AG08396 (cell line): Measurements from ENCODE around the gene TNS4.
"Not testable (repeated sequence)": the region's sequence is repeated elsewhere in the genome, so short reads cannot be mapped to it uniquely, and the experiment has no call there.

Experiments
- DNase-seq: peaks from one replicate; pipeline ENCODE4 v3.0.0; 2012; ENCODE audit warnings: low spot score, mixed read lengths

TNS4 gene, protein sequence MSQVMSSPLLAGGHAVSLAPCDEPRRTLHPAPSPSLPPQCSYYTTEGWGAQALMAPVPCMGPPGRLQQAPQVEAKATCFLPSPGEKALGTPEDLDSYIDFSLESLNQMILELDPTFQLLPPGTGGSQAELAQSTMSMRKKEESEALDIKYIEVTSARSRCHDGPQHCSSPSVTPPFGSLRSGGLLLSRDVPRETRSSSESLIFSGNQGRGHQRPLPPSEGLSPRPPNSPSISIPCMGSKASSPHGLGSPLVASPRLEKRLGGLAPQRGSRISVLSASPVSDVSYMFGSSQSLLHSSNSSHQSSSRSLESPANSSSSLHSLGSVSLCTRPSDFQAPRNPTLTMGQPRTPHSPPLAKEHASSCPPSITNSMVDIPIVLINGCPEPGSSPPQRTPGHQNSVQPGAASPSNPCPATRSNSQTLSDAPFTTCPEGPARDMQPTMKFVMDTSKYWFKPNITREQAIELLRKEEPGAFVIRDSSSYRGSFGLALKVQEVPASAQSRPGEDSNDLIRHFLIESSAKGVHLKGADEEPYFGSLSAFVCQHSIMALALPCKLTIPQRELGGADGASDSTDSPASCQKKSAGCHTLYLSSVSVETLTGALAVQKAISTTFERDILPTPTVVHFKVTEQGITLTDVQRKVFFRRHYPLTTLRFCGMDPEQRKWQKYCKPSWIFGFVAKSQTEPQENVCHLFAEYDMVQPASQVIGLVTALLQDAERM

DNA sequence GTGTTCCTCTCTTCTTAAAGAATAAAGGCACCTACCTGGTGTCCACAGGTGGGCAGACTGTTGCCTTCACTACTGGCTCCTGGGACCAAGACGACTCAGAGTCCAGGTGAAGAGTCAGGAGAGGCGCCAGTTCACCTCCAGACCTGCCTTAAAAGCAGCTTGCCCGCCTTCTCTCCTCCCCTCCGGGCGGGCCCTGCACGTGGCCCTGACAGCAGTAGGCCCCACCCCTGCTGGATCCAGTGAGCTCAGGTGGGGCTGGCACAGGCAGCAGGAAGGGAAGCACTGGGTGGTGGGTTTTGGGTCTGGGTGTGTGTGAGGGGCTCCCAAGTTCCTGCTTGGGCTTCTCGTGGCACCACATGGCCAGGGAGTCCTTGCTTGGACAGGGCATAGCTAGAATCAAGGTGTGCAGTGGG is at the start of gene TNS4:
TNS4 (minus strand) TSS at position 125 of the 413 bp plus-strand sequence. CDS start 5,198 bp downstream, outside the sequence.
- DNase-seq: no peak

DNA sequence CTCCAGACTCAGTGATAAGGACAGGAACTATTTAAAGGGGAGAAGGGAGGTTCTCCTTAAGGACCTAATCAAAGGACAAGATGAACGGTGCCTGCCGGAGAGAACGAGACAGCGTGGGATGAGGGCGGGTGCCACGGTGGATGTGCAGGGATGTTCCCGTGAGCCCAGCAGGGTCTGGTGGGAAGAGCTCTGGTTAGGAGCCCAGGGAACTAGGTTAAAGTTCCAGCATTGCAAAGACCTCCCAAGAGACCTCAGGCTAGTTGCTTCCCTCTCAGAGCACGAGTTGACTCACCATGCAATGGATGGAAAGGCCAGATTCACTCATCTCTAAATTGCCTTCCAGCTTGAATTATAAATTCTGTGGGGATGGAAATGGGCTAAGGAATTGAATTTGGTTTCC is 49.2 kb upstream of the TNS4 start:
- DNase-seq: no peak

DNA sequence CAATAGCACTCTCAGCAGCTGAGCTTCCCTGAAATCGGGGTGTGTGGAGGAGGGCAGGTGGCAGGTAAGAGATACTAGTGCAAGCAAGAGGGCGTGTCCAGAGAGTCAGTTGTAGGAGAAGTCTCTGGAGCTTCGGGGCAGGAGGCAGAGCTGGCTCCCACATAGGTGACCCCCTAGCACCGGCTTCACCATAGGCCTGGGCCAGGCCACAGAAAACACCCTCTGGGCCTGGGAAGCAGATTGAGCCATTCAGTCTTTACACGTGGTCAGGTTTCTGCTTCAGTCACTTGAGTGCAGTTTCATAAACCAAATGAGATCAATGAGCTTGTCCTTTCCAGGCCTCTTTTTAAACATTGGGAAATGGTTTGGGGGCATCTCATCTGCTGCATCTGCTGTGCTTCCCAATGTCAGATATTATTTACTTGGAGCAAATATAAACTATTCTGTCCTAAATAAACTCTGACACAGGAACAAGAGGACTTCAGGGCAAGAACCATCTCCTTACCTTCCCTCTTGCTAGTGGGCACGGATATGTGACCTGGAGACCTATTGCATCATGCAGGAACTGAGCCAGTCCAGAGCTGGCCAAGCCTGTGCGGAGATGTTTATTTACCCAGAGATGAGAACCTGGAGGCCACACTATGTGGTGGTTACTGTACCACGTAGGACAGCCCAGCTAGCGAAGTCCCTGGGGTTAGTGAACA is 47.7 kb upstream of the TNS4 start:
- peak; percentile 57 for DNase-seq

DNA sequence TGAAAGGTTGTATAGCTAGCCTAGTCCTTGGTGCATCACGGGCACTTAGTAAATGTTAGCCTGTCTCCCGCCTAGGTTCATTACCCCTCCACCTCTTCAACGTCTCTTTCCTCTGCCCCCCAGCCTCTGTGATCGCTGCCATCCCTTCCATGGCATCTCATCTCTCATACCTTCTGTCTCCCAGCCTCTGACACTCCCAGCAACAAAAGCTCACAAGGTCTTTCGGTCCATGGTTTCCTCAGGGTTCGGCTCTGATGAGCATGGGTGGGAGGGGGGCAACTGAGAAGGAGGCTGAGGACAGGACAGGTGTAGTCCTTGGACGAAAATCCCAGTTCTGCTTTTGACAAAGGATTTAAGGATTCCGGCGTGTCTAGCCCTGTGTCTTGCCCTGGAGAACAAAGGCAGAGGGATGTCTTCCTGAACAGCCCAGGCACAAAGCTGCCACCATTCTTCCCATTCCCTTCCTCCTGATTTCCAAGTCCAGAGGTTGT is 47.1 kb upstream of the TNS4 start:
- DNase-seq: no peak

DNA sequence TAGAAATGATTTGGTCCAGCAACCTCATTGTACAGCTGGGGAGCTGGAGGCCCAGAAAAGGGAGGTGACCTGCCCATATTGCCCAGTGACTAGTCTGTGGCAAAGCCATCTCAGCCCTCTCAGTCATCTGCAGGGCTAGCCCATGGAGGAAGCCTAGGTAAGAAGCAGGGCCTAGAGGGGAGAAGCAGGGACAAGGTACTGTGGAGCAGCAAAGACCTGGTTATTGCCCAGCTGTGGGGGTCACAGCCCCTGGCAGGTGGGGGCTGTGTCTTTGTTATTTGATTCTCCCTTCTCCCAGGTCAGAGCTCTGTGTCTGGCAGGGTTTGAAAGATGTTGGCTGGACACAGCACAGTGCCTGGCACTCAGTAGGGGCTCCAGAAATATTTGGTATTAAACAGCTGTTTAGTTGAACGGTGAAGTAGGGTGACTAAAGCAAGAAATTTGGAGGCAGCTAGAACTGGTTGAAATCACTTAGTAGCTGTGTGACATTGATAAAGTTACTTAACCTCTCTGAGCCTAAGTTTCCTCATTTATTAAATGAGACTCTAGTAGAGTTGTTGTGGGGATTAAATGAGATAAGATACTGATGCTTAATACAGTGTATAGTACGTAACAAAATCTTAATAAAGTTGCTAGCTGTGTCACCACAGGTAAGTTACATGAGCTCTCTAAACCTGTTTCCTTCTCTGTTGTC is 46.5 kb upstream of the TNS4 start:
- DNase-seq: no peak

DNA sequence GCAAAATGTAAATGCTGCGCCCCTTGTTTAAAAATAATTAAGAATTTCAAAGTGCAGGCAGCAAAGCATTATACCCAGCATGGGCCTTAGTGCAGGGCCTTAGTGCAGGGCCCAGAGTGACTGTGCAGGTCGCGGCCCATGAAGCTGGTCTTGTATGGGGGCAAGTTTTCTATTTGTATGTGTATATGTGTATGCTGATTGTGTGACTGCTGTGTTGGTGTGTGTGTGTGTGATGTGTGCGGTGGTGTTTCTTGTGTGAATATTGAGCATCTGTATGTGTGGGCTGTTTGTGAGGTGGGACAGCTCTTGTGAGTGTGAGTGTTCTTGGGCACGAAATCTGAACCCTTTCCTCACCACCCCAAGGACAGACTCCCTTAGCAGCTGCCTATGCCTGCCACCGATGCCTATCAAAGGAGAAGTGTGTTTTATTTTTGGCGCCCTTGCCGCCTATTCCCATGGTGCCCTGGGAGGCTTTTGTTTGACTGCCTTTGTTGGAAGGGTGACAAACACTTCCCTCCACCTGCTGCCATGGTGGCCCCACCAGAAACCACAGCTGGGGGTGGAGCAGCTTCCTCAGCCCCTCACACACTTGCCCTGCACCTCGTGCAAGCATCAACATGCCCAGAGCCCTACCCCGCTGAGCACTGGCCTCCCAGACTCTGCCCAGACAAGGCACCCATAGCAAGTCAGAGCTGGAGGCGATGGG is 45.8 kb upstream of the TNS4 start:
- DNase-seq: no peak

DNA sequence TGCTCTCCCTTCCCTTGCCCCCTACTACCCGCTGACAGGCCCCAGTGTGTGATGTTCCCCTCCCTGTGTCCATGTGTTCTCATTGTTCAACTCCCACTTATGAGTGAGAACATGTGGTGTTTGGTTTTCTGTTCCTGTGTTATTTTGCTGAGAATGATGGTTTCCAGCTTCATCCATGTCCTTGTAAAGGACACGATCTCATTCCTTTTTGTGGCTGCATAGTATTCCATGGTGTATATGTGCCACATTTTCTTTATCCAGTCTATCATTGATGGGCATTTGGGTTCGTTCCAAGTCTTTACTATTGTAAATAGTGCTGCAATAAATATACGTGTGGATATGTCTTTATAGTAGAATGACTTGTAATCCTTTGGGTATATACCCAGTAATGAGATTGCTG is 45.1 kb upstream of the TNS4 start:
- not testable (repeated sequence) for DNase-seq

DNA sequence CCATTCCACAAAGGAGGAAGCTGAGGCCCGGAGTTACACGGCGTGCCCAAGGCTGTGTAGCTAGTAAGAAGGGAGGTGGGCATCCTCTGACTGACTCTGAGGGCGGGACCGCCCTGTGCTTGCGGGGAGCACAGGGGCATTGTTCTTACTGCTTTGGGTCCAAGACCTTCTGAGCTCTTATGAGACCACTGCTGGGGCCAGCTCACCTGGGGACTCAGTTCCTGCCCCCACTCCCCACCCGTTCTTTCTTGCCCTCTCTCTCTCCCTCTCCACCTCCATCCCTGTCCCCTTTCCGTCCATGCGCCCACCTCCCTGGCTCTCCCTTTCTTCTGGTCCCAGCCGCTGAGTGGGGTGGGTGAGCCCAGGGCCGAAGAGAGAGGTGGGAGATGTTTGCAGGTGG is 44.2 kb upstream of the TNS4 start:
- DNase-seq: no peak

DNA sequence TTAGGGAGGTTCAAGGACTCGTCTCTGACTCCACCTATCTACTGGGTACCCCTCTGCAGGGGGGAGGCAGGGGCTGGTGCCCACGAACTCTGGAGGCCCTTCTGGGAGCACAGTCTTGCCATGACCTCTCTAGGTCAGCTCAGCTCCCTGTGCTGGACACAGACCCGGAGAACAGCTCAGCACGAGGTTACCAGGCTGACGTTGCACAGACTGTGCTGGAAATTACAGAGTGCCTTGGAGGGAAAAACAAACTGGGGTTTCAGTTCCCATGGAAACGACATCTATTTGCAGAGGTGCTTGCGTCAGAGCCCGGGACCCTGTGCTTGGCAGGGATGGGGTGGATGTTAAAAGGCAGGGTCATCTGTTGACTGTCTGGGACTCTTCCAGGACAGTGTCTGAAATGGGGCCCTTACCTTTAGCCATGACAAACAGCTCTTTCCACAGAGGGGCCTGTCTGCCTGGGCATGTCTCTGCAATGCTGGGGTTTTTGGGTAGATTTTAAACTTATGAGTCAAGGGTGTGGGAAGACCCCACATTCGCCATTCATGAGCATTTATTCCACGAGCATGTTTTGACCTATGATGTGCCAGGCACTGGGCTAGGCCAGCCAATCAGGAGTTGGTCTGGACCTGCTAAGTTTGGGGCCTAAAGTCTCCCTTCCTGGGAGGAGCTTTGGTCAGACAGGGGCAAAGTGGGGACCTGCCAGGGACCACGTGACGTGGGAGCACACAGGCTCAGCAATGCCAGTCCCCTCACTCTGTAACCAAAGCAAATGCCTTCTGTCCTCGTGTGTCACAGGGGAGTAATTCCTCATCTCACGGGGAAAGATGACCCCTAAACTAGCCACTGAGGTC is 41.4 kb upstream of the TNS4 start:
- peak; percentile 81 for DNase-seq

DNA sequence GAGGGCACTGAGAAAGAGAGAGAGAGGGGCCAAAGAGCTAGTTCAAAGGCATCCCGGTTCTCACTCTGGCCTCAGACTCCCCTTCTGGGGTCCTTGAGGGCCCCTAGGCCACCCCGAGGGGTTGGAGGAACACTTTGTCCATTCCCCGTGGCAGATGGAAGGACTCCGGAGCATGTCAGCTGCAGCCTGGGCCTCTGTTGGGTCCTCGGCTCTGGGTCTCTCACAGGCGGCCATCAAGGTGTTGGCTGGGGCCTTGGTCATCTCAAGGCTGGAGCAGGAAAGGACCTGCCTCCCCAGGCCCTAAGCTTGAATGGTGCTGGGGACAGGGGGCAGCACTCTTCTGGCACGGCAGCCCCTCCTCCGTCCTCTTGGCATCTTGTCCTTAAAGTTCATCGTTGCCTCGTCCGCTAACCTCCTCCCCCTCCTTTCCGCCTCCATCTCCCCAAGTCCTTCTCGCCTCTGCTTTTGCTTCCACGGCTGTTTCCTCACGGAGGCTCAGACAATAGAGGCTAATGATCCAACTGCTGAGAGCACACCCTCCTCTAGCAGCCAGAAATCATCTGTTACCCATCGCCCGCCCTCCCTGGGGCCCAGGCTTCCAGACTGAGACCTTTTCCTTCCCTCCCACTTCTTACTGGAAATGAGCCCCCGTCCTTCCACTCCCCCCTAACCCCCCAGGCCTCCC is 40.6 kb upstream of the TNS4 start:
- DNase-seq: no peak

DNA sequence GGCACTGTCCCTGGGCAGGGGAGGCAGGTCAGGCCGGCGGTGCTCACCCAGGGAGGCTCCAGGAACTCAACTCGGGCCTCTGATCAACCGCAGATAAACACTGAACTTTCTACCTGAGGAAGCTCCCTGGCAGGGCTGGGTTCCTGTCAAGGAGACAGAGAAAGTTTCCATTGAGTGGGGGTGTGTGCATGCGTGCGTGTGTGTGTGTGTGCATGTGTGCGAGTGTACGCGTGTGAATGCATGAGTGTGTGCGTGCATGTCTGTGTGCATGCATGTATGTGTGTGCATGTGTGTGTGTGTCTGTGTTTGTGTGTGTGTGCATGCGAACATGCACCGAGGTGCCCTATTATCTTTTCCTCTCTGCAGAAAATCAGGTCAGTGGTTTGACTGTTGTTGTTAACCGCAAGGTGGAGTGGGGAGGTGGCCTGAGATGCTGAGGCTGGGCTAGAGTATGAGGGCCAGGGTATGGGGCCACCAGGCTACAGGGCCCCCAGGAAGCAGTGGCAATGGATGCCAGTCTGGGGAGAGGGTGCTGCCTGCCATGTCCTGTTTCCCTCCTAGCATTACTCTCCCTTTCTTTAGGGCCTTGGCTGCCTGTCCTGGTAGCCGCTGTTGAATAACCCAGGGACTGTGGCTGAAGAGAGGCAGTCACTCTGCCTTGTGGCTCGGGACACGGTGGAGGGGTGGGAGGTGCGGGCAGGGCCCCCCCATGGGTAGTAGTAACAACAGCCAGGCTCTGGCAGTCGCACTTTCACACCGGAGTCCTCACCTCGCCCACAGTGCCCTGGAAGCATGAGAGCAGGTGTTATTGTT is 39.8 kb upstream of the TNS4 start:
- no peak for DNase-seq

DNA sequence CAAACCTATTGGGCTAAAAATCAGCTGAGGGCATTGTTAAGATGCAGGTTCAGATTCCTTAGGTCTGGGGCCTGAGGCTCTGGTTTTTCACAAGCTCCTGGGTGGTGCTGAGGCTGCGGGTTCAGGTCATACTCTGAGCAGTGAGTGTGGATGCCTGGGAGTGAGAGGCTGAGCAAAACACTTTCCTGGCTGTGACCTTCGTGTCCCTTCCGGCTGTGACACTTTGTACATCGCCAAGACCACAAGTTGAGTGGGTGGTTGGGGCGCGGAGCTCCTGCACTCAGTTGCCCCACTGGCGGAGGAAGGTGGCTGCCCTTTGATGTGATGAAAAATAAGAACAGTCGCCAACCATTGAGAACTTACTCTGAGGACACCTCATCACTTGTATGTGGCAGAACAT is 39.0 kb upstream of the TNS4 start:
- no peak for DNase-seq

DNA sequence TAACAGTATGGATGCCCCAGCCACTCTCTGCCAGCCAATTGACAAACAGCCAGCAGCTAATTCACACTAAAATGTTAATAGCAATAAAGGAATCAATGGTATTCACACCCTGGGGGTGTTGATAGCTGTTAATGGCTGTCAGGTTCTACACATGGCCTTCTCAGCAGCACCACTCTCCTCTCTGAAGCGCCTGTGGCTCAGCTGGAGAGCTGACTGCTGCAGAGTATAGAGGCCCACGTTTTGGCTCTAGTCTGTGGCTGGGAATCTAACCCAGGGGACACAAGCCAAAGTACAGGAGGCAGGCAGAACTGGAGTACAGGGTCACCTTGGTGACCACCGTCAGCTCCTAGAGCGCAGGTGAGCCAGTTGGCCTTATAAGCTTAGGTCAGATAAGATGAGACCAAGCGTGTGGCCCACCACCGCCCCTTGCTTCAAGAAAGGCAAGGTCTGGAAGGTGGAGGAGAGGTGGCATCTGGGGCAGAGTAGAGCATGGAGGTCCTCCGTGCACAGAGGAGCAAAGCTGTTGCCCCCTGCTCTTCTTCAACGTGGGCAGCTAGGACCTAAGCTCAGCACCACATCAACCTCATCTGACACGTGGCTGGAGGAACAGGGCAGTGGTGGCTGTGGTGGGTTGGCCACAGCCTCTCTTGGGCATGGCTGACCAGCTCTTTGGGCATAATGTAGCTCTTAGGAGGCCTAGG is 38.4 kb upstream of the TNS4 start:
- no peak for DNase-seq

DNA sequence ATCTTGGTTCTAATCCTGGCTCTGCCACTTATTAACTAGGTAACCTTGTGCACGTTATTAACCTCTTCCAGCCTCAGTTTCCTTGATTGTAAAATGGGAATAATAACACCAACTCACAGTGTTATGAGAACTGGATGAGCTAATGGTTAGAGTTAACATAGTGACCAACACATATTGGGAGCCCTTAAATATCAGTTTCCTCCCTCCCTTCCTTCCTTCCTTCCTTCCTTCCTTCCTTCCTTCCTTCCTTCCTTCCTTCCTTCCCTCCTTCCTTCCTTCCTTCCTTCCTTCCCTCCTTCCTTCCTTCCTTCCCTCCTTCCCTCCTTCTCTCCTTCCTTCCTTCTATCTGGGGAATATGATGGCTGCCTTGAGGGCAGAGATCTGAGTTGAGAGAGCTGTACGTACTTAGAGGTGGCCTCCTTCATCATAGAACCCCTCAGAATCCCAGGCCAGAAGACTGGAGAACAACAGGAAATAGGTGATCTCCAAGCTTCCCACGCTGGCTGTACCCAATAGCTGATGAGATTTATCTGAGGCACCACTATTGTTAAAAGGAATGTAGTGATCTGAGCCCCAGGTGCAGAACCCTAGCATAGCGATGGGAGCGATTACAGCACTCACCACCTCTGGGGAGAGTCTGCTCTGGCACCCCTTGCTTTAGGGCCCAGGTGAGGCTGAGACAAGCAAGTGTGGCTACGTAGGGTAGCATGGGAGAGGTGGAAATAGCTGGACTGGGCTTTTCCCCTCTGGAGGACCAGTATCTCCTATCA is 37.7 kb upstream of the TNS4 start:
- no peak for DNase-seq

DNA sequence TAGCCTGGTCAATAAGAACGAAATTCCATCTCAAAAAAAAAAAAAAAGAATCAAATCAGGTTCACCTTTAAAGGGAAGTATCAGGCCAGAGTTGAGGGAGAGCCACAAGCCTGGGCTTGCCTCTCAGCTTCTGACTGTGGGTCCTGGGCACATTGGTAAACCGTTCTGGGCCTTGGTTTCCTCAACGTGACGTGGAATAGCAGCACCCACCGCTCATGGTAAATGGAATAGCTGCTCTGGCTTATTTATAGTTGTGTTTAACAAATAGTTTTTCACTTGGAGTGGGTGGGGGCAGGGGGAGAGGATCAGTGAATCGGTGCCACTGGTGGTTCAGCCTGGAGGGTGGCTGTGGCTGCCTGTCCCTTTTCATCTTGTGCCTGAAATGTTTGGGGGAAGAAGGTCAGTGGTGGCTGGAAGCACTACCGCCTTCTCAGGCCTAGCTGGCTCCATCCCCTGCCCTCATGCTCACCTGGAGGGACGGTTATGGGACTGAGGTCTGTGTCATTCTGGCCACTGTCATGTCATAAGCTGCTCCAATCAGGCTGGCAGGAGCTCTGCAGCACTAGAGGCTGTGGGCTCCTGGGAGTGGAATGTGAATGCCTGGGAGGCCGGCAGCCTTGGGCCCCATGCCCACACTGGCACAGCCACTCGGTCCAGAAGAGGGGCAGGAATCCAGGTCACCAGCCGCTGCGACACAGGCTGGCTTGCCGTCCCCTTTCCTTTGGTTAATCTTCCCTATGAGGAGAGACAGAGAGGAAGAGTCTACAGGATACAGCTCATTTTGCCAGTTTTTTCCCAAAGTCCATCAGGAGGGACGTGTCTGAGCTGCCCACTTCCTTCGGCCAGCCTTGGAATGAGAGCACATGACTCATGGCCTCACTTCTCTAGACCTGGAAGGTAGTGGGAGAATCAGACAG is 36.9 kb upstream of the TNS4 start:
- DNase-seq: no peak
